Type B pancreatic cell (in vitro differentiated cells): ENCODE measurements around the gene LCN10. TPM values are rescaled to one million over a fixed set of nuclear protein-coding genes. Genes with fewer than 3 reads are reported as not detected.
A peak's percentile ranks its signal among the peaks of the same experiment; 100 is the strongest.
"Not testable (repeated sequence)": the region's sequence is repeated elsewhere in the genome, so short reads cannot be mapped to it uniquely, and the experiment has no call there.

ENCODE experiments used
- DNase-seq: peaks from one replicate; pipeline ENCODE4 v3.0.0; 2021; ENCODE audit warnings: mixed read lengths; ENCODE audit not compliant: unreplicated experiment; ENCODE audit errors: extremely low spot score
- H3K27ac Mint-ChIP-seq: 2 replicates; pipeline ENCODE4 v1.8.0; 2021; ENCODE audit warnings: mild to moderate bottlenecking, mixed read lengths
- H3K27me3 Mint-ChIP-seq: 2 replicates; pipeline ENCODE4 v1.8.0; 2021; ENCODE audit warnings: mixed read lengths
- H3K36me3 Mint-ChIP-seq: 2 replicates; pipeline ENCODE4 v1.8.0; 2021; ENCODE audit warnings: mixed read lengths
- H3K4me1 Mint-ChIP-seq: one replicate; pipeline ENCODE4 v1.8.0; 2021; ENCODE audit warnings: mixed read lengths; ENCODE audit not compliant: unreplicated experiment
- H3K4me3 Mint-ChIP-seq: 2 replicates; pipeline ENCODE4 v1.8.0; 2021; ENCODE audit warnings: mild to moderate bottlenecking, mixed read lengths
- H3K9me3 Mint-ChIP-seq: 2 replicates; pipeline ENCODE4 v1.8.0; 2021; ENCODE audit warnings: mixed read lengths
- CTCF ChIP-seq: fragments of 200-600 bp; sonication (generic); conservative IDR thresholded peaks from 2 replicates; pipeline ENCODE4 v1.5.0; 2021; ENCODE audit warnings: antibody characterized with exemption, mild to moderate bottlenecking
- total RNA-seq: library from RNA; stranded (reverse); gene quantifications from 2 replicates; pipeline ENCODE4 v1.2.1, GENCODE V29; 2021; ENCODE audit warnings: low replicate concordance

Gene LCN10
- total RNA-seq, 1 donor from 2014 or later = not detected

DNA sequence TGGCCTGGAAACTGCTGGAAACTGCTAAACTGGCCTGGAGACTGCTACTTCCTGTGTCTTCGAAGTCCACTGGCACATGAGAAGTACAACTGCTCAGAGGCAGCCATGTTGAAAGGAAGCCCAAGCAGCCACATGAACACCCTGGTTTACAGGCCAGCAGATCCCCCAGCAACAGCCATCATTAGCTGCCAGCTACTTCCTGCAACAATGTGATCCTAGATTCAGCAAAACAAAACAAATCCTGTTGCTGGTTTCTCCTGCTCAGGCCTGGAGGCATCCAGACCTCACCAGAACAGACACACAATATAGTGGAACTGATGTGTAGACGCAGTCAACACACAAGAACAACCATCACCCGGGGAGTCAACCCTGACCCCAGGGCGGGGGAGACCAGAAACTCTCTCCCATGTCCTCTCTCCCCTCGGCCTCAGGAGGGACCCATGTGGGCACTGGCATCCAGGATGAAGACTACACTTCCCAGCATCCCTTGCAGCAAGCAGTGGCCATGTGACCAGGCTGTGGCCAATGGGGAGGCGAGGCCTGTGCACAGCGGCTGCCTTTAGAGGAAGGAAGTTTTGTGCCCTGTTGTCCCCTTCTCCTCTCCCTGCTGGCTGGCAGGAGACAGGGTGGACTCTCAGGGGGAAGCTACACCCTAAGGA lies 30.8 kb upstream of the LCN10 start:
- H3K27ac Mint-ChIP-seq = no peak overlapping the region
- peaks cover 15% of the 10 kb centered on the region for H3K27me3 Mint-ChIP-seq
- H3K36me3 Mint-ChIP-seq = no peaks in the 10 kb centered on the region
- peaks cover 5% of the 10 kb centered on the region for H3K9me3 Mint-ChIP-seq
- H3K4me1 Mint-ChIP-seq = peaks cover 6% of the 10 kb centered on the region
- TF ChIP-seq CTCF = no peak
- H3K4me3 Mint-ChIP-seq = no peak overlapping the region
- DNase-seq = no peak

- no peak for DNase-seq
- no peak for TF ChIP-seq CTCF
- Mint-ChIP-seq H3K4me1 (peaks cover 2% of the 10 kb centered on the region), H3K27me3 (peaks cover 11% of the 10 kb centered on the region), H3K9me3 (peaks cover 5% of the 10 kb centered on the region), H3K27ac (no peak overlapping the region), H3K36me3 (no peaks in the 10 kb centered on the region), H3K4me3 (no peak overlapping the region)
Observed at GRCh38 chr9:136771907-136772415, 29.2 kb upstream of the LCN10 start.

DNA sequence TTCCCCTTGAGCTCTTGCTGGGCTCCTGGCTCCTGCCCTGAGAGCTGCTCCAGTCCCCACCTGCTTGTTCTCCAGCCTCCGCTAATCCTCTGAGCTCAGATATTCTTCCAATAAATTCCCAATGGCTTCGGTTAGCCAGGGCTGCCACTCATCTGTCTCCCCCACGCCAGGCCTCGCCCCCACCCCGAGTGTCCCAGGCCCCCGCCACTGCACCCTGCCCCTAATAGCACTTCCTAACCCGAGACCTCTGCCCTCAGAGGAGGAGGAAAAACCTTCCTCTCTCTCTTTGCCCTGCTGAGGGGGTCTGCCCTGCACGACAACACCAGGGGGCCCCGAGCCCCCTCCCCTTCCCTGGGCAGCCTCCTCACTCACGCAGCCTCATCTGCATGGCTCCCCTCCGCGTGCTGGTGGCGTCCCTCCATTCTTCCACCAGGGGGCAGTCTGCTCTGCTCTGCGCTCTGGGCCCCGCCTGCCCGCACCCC lies 27.0 kb upstream of the LCN10 start:
- H3K9me3 Mint-ChIP-seq = peaks cover 5% of the 10 kb centered on the region
- peaks cover 13% of the 10 kb centered on the region for H3K27me3 Mint-ChIP-seq
- H3K4me3 Mint-ChIP-seq = no peak overlapping the region
- no peaks in the 10 kb centered on the region for H3K4me1 Mint-ChIP-seq
- no peak for DNase-seq
- H3K36me3 Mint-ChIP-seq = no peaks in the 10 kb centered on the region
- no peak overlapping the region for H3K27ac Mint-ChIP-seq
- peak; percentile 68 for TF ChIP-seq CTCF

DNA sequence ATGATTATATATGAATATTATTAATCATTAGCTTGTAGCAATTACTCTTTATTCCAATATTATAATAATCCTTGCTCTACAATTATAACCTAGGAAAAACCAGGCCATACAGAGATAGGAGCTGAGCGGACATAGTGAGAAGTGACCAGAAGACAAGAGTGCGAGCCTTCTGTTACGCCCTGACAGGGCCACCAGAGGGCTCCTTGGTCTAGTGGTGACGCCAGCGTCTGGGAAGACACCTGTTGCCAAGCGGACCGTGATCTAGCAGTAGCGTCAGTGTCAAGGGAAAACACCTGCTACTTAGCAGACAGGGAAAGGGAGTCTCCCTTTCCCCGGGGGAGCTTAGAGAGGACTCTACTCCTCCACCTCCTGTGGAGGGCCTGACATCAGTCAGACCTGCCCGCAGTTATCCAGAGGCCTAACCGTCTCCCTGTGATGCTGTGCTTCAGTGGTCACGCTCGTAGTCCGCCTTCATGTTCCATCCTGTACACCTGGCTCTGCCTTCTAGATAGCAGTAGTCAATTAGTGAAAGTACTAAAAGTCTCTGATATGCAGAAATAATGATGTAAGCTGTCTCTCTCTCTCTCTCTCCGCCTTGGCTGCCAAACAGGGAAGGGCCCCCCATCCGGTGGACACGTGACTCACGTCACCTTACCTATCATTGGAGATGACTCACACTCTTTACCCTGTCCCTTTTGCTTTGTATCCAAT lies 23.8 kb upstream of the LCN10 start:
- not testable (repeated sequence) for H3K36me3 Mint-ChIP-seq, H3K9me3 Mint-ChIP-seq, H3K4me3 Mint-ChIP-seq, DNase-seq, H3K4me1 Mint-ChIP-seq
- Mint-ChIP-seq H3K27ac (peak overlapping the region; percentile 5), H3K27me3 (peaks cover 13% of the 10 kb centered on the region)
- peak; percentile 72 for TF ChIP-seq CTCF

DNA sequence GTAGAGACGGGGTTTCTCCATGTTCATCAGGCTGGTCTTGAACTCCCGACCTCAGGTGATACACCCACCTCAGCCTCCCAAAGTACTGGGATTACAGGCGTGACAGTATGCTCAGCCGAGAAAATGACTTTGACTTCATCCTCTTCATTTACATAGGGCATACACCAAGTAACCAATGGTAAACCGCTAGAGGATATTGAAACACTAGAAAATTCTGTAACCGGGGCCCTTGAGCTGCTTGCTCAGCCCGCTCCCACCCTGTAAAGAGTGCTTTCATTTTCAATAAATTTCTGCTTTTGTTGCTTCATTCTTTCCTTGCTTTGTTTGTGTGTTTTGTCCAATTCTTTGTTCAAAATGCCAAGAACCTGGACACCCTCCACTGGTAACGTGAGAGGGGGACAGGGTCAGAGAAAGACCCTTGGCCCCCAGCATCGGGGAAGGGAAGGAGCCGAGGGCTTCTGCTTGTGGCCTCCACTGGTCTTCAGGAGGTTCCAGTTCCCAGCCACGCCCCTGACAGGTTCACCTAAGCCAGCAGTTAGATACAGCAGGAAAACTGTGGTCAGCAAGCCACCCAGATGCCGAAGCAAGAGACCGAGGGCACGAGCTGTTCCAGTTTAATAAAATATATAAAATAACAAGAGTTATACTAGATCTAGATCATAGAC lies 23.1 kb upstream of the LCN10 start:
- DNase-seq, H3K27ac Mint-ChIP-seq, H3K4me1 Mint-ChIP-seq, H3K9me3 Mint-ChIP-seq, H3K36me3 Mint-ChIP-seq, H3K4me3 Mint-ChIP-seq: not testable (repeated sequence)
- H3K27me3 Mint-ChIP-seq = peaks cover 13% of the 10 kb centered on the region

DNA sequence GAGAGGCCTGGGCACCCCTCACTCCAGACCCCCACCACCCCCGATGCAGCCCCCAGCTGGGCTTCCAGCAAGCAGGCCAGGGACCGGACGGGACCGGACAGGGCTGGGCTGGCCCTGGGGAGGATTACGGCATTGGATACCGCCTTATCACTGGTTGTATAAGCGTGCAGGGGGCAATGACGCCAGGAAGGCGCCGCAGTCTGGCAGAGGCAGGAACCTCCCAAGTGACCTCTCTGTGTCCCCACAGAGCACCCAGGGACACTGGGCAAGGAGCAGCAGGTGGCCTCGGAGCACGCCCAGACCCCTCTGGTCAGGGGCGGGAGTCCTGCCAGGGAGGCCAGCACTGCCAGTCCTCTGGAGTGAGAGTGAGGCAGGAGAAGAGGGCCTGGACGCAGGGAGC lies 22.3 kb upstream of the LCN10 start:
- H3K27ac Mint-ChIP-seq = no peak overlapping the region
- no peak for TF ChIP-seq CTCF
- peaks cover 7% of the 10 kb centered on the region for H3K4me1 Mint-ChIP-seq
- H3K36me3 Mint-ChIP-seq = no peaks in the 10 kb centered on the region
- H3K9me3 Mint-ChIP-seq = no peaks in the 10 kb centered on the region
- peaks cover 13% of the 10 kb centered on the region for H3K27me3 Mint-ChIP-seq
- no peak overlapping the region for H3K4me3 Mint-ChIP-seq
- DNase-seq = no peak
